ENCODE data around the gene COMT.

DNA sequence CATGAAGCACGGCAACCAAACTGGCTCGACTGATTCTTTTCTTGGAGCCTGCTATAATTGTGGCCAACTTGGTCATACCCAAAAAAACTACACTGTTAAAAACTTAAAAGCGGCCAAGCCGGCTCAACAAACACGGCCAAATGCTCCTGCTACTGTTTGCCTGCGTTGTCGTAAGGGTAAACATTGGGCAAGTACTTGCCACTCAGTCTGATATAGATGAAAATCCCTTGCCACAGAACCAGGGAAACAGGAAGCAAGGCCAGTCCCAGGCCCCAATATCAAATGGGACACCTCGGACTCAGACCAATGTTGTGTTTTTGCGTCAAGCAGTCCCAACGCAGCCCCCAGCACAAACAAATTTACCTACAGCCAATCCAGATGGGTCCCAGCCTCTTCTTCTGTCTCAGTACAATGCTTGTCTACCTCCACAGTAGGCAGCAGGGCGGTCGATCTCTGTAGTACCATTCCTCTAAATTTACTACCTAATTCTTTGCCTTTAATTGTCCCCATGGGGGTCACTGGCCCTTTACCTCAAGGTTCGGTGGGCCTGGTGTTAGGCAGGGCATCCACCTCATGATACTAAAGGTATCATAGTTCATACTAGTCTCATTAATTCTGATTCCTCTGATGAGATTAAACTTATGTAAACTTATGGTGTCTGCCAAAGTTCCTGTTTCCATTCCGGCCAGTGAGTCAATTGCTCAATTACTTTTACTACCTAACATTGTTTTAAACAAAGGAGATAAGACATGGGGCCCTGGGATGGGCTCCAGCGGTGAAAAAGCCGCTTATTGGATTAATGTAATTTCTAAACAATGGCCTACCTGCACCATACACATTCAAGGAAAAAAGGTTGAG is 3.7 kb upstream of the COMT start:
- no peak for TF ChIP-seq EZH2 (IDR thresholded peaks at IDR 0.05; ENCODE audit: insufficient read depth, poor library complexity, severe bottlenecking)
- TF ChIP-seq EZH2phosphoT487 (IDR thresholded peaks at IDR 0.05; ENCODE audit: insufficient read depth, low read depth) = no peak
